ENCODE measurements around the gene MRTFB.

- TF ChIP-seq POLR2A (IDR thresholded peaks at IDR 0.05; ENCODE audit: low read length) (no peak), GATA1 (IDR thresholded peaks at IDR 0.05; ENCODE audit: low read depth, low read length) (no peak)
These were observed 220.2 kb downstream of the MRTFB start for GRCh38 chr16:14291286-14291685.

Data from erythroblast (primary cell).